ENCODE results near the gene GADD45GIP1.
A peak's percentile ranks its signal among the peaks of the same experiment; 100 is the strongest.
"Not testable (repeated sequence)": the region's sequence is repeated elsewhere in the genome, so short reads cannot be mapped to it uniquely, and the experiment has no call there.

GADD45GIP1 gene

GRCh38 chr19:12987781-12988180 lies 30.8 kb upstream of the GADD45GIP1 start:
- no peak for DNase-seq

GRCh38 chr19:12987190-12987589 lies 30.2 kb upstream of the GADD45GIP1 start:
- no peak for DNase-seq

- DNase-seq, result no peak
Measured at GRCh38 chr19:12986726-12987125, 29.7 kb upstream of the GADD45GIP1 start.

GRCh38 chr19:12985049-12985776 lies 28.2 kb upstream of the GADD45GIP1 start:
- DNase-seq, result no peak

- DNase-seq, result no peak
Measured at GRCh38 chr19:12984683-12985048, 27.6 kb upstream of the GADD45GIP1 start.

GRCh38 chr19:12984143-12984627 lies 27.2 kb upstream of the GADD45GIP1 start:
- DNase-seq, result no peak

GRCh38 chr19:12983542-12984142 lies 26.6 kb upstream of the GADD45GIP1 start:
- peak; percentile 67 for DNase-seq

- no peak for DNase-seq
Measured at GRCh38 chr19:12983091-12983490, 26.1 kb upstream of the GADD45GIP1 start.

- no peak for DNase-seq
Measured at GRCh38 chr19:12982648-12983047, 25.6 kb upstream of the GADD45GIP1 start.

GRCh38 chr19:12979974-12980373 lies 23.0 kb upstream of the GADD45GIP1 start:
- DNase-seq, result no peak

GRCh38 chr19:12976109-12976508 lies 19.1 kb upstream of the GADD45GIP1 start:
- not testable (repeated sequence) for DNase-seq

GRCh38 chr19:12975221-12975741 lies 18.3 kb upstream of the GADD45GIP1 start:
- no peak for DNase-seq

GRCh38 chr19:12974301-12975220 lies 17.5 kb upstream of the GADD45GIP1 start:
- no peak for DNase-seq

- no peak for DNase-seq
Measured at GRCh38 chr19:12973236-12973635, 16.2 kb upstream of the GADD45GIP1 start.

- no peak for DNase-seq
Measured at GRCh38 chr19:12970070-12970820, 13.2 kb upstream of the GADD45GIP1 start.

GRCh38 chr19:12969292-12969988 lies 12.4 kb upstream of the GADD45GIP1 start, which contains the start of gene DAND5:
Gene DAND5 (plus strand): TSS chr19:12969576. CDS start chr19:12969661, 85 bp downstream.
- DNase-seq, result no peak

- no peak for DNase-seq
Measured at GRCh38 chr19:12967907-12968306, 10.9 kb upstream of the GADD45GIP1 start.

GRCh38 chr19:12965812-12966135 lies 8.8 kb upstream of the GADD45GIP1 start:
- DNase-seq, result no peak

GRCh38 chr19:12965017-12965811 lies 8.2 kb upstream of the GADD45GIP1 start:
- peak; percentile 65 for DNase-seq

GRCh38 chr19:12959481-12959880 lies 2.5 kb upstream of the GADD45GIP1 start:
- no peak for DNase-seq

- not testable (repeated sequence) for DNase-seq
Measured at GRCh38 chr19:12957389-12957952, 448 bp upstream of the GADD45GIP1 start.
